GM10266 (cell line): ENCODE data around the gene TMEM25.

Source experiments
- DNase-seq: peaks from one replicate; pipeline ENCODE4 v3.0.0; 2012; ENCODE audit errors: extremely low spot score
- CTCF ChIP-seq: IDR thresholded peaks from 2 replicates; pipeline ENCODE4 v1.5.1; 2012; ENCODE audit warnings: mild to moderate bottlenecking, low read depth; ENCODE audit not compliant: control insufficient read depth, insufficient read depth; ENCODE audit errors: missing control alignments

TMEM25 gene

GRCh38 chr11:118503216-118503615, 27.8 kb upstream of the TMEM25 start:
- TF ChIP-seq CTCF = no peak
- no peak for DNase-seq

GRCh38 chr11:118511601-118512000, 19.4 kb upstream of the TMEM25 start:
- no peak for TF ChIP-seq CTCF
- DNase-seq = no peak

GRCh38 chr11:118514103-118514502, 16.9 kb upstream of the TMEM25 start:
- no peak for TF ChIP-seq CTCF
- DNase-seq = no peak

- TF ChIP-seq CTCF = no peak
- no peak for DNase-seq
Measured at GRCh38 chr11:118519549-118519948, 11.4 kb upstream of the TMEM25 start.

GRCh38 chr11:118521892-118522311, 9.1 kb upstream of the TMEM25 start:
- no peak for TF ChIP-seq CTCF
- DNase-seq = no peak

- no peak for DNase-seq
- no peak for TF ChIP-seq CTCF
Measured at GRCh38 chr11:118522571-118523072, 8.4 kb upstream of the TMEM25 start.

GRCh38 chr11:118524356-118524755, 6.6 kb upstream of the TMEM25 start:
- DNase-seq = no peak
- TF ChIP-seq CTCF = no peak
